ENCODE data around the gene CFAP299.
"Not testable (repeated sequence)": the region's sequence is repeated elsewhere in the genome, so short reads cannot be mapped to it uniquely, and the experiment has no call there.

The CFAP299 gene

DNA sequence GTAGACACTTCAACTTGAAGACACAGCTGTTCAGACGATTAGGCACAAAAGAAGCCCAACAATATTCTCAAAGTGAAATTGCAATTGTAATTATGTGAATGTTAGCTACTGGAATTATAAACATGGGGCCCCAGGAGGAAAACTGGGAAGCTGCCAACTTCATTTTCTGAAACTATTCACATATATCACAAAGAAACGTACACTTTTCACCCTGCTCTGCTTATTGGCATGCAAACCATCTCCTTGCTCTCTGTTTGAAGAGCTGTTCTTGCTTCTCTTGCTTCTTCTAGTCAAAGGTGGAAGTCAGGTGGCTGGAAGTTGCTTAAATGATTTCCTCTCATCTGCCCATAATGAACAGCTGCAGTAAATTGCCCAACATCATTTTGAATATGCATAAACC lies 320.1 kb downstream of the CFAP299 start:
- Histone ChIP-seq H3K36me3 (ENCODE audit: control insufficient read depth, insufficient read depth, low read length) (no peaks in the 10 kb centered on the region), H3K9me3 (ENCODE audit: control insufficient read depth, low read length) (no peaks in the 10 kb centered on the region), H3K27me3 (ENCODE audit: control insufficient read depth, insufficient read depth, low read length) (no peaks in the 10 kb centered on the region), H3K4me1 (ENCODE audit: control insufficient read depth, insufficient read depth, low read length) (no peaks in the 10 kb centered on the region), H3K9ac (ENCODE audit: low read length) (no peak overlapping the region), H3K4me3 (ENCODE audit: low read length) (no peak overlapping the region)

- H3K4me3 ChIP-seq (ENCODE audit: low read length); H3K9me3 ChIP-seq (ENCODE audit: control insufficient read depth, low read length); H3K36me3 ChIP-seq (ENCODE audit: control insufficient read depth, insufficient read depth, low read length); H3K4me1 ChIP-seq (ENCODE audit: control insufficient read depth, insufficient read depth, low read length); H3K9ac ChIP-seq (ENCODE audit: low read length); H3K27me3 ChIP-seq (ENCODE audit: control insufficient read depth, insufficient read depth, low read length): not testable (repeated sequence)
These were observed 334.6 kb downstream of the CFAP299 start for GRCh38 chr4:80670118-80670517.

DNA sequence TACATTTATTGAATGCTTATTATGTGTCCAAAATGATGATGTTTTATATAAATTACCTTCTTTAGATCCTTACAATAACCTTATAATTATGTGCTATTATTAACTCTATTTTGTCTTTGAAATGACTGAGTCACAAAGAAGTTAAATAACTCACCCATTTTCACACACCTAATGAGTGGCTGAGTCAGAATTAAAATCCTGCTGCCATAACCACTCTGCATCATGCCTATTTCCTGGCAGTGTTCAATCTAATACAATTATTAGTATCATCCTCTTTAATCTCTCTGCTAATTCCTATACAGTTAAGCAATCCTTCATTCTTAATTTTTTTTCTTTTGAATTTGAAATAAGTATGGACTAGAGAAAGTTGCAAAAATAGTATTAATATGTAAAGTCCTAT lies 342.9 kb downstream of the CFAP299 start:
- no peak overlapping the region for H3K4me3 ChIP-seq (ENCODE audit: low read length)
- no peak overlapping the region for H3K9ac ChIP-seq (ENCODE audit: low read length)
- H3K9me3 ChIP-seq (ENCODE audit: control insufficient read depth, low read length): no peaks in the 10 kb centered on the region
- H3K4me1 ChIP-seq (ENCODE audit: control insufficient read depth, insufficient read depth, low read length): no peaks in the 10 kb centered on the region
- no peaks in the 10 kb centered on the region for H3K36me3 ChIP-seq (ENCODE audit: control insufficient read depth, insufficient read depth, low read length)
- no peaks in the 10 kb centered on the region for H3K27me3 ChIP-seq (ENCODE audit: control insufficient read depth, insufficient read depth, low read length)

- Histone ChIP-seq H3K9ac (ENCODE audit: low read length) (no peak overlapping the region), H3K4me1 (ENCODE audit: control insufficient read depth, insufficient read depth, low read length) (no peaks in the 10 kb centered on the region), H3K9me3 (ENCODE audit: control insufficient read depth, low read length) (no peaks in the 10 kb centered on the region), H3K27me3 (ENCODE audit: control insufficient read depth, insufficient read depth, low read length) (no peaks in the 10 kb centered on the region), H3K4me3 (ENCODE audit: low read length) (no peak overlapping the region), H3K36me3 (ENCODE audit: control insufficient read depth, insufficient read depth, low read length) (no peaks in the 10 kb centered on the region)
These were observed 345.4 kb downstream of the CFAP299 start for GRCh38 chr4:80680934-80681333.

- Histone ChIP-seq H3K4me3 (ENCODE audit: low read length) (no peak overlapping the region), H3K36me3 (ENCODE audit: control insufficient read depth, insufficient read depth, low read length) (no peaks in the 10 kb centered on the region), H3K4me1 (ENCODE audit: control insufficient read depth, insufficient read depth, low read length) (no peaks in the 10 kb centered on the region), H3K27me3 (ENCODE audit: control insufficient read depth, insufficient read depth, low read length) (no peaks in the 10 kb centered on the region), H3K9ac (ENCODE audit: low read length) (no peak overlapping the region), H3K9me3 (ENCODE audit: control insufficient read depth, low read length) (no peaks in the 10 kb centered on the region)
These were observed 349.7 kb downstream of the CFAP299 start for GRCh38 chr4:80685214-80685613.

- not testable (repeated sequence) for H3K4me1 ChIP-seq (ENCODE audit: control insufficient read depth, insufficient read depth, low read length); H3K9ac ChIP-seq (ENCODE audit: low read length); H3K9me3 ChIP-seq (ENCODE audit: control insufficient read depth, low read length); H3K4me3 ChIP-seq (ENCODE audit: low read length); H3K27me3 ChIP-seq (ENCODE audit: control insufficient read depth, insufficient read depth, low read length); H3K36me3 ChIP-seq (ENCODE audit: control insufficient read depth, insufficient read depth, low read length)
These were observed 352.2 kb downstream of the CFAP299 start for GRCh38 chr4:80687736-80688135.

DNA sequence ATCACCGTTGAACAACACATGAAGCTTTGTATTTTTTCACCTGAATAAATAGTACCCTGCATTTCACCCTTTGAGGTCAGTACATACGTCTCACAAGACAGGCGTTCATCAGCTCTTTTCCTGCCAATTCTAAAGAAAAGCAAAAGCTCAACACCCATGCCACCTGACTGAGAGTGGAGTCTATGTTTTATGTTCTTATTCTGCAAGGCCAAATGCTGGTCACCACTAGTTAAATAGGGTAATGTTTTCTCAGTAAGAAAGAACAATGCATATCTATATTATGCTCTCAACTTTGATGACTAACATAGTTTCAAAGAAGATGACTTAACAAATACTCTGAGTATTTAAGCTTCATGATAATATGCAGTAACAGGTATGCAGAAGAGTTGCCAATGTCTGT lies 358.6 kb downstream of the CFAP299 start:
- H3K4me1 ChIP-seq (ENCODE audit: control insufficient read depth, insufficient read depth, low read length): no peaks in the 10 kb centered on the region
- no peak overlapping the region for H3K4me3 ChIP-seq (ENCODE audit: low read length)

GRCh38 chr4:80705311-80705710 lies 369.8 kb downstream of the CFAP299 start:
- Histone ChIP-seq H3K27me3 (ENCODE audit: control insufficient read depth, insufficient read depth, low read length) (no peaks in the 10 kb centered on the region), H3K4me1 (ENCODE audit: control insufficient read depth, insufficient read depth, low read length) (no peaks in the 10 kb centered on the region), H3K9ac (ENCODE audit: low read length) (no peak overlapping the region), H3K9me3 (ENCODE audit: control insufficient read depth, low read length) (no peaks in the 10 kb centered on the region), H3K4me3 (ENCODE audit: low read length) (no peak overlapping the region), H3K36me3 (ENCODE audit: control insufficient read depth, insufficient read depth, low read length) (no peaks in the 10 kb centered on the region)

More for the DNA sequence above, 358.6 kb downstream of the CFAP299 start:
- Histone ChIP-seq H3K27me3 (ENCODE audit: control insufficient read depth, insufficient read depth, low read length) (no peaks in the 10 kb centered on the region), H3K9ac (ENCODE audit: low read length) (no peak overlapping the region), H3K9me3 (ENCODE audit: control insufficient read depth, low read length) (no peaks in the 10 kb centered on the region), H3K36me3 (ENCODE audit: control insufficient read depth, insufficient read depth, low read length) (no peaks in the 10 kb centered on the region)

- H3K9me3 ChIP-seq (ENCODE audit: control insufficient read depth, low read length): no peaks in the 10 kb centered on the region
- H3K36me3 ChIP-seq (ENCODE audit: control insufficient read depth, insufficient read depth, low read length): no peaks in the 10 kb centered on the region
- H3K9ac ChIP-seq (ENCODE audit: low read length): no peak overlapping the region
- no peak overlapping the region for H3K4me3 ChIP-seq (ENCODE audit: low read length)
- H3K27me3 ChIP-seq (ENCODE audit: control insufficient read depth, insufficient read depth, low read length): no peaks in the 10 kb centered on the region
- H3K4me1 ChIP-seq (ENCODE audit: control insufficient read depth, insufficient read depth, low read length): no peaks in the 10 kb centered on the region
These were observed 373.7 kb downstream of the CFAP299 start for GRCh38 chr4:80709082-80709869.

DNA sequence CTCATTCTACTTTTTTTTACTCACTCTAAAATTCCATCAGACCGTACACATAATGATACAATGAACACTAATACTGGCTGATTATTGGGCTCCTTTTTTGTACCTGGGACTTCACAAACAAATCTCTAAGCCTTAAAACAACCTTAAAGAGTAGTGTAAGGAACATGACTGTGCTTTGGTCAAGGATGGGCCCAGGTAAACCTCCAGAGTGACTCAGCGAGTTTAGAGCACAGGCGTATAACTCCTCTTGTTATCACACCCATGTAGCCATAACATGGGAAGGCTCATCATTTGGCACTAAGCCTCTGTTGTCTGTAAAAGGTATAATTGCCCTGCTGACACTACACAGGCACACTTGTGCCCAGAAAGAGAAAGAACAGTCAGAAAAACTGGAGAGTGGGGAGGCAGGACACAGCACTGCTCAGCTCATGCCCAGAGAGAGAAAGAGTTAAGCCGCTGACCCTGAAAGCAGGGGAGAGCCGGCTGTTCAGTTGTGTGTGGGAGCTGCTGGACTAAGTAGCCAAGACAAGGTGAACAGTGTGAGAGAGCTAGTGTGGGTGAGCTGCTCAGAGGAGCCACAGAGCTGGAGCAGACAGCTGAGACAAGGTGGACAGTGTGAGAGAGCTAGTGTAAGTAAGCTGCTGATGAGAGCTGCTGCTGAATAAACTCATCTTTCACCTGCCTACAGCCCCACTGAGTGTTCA lies 375.4 kb downstream of the CFAP299 start:
- Histone ChIP-seq H3K9ac (ENCODE audit: low read length) (no peak overlapping the region), H3K9me3 (ENCODE audit: control insufficient read depth, low read length) (no peaks in the 10 kb centered on the region), H3K36me3 (ENCODE audit: control insufficient read depth, insufficient read depth, low read length) (no peaks in the 10 kb centered on the region), H3K4me1 (ENCODE audit: control insufficient read depth, insufficient read depth, low read length) (no peaks in the 10 kb centered on the region), H3K27me3 (ENCODE audit: control insufficient read depth, insufficient read depth, low read length) (no peaks in the 10 kb centered on the region), H3K4me3 (ENCODE audit: low read length) (no peak overlapping the region)

GRCh38 chr4:80711956-80712355 lies 376.4 kb downstream of the CFAP299 start:
- H3K9me3 ChIP-seq (ENCODE audit: control insufficient read depth, low read length): no peaks in the 10 kb centered on the region

DNA sequence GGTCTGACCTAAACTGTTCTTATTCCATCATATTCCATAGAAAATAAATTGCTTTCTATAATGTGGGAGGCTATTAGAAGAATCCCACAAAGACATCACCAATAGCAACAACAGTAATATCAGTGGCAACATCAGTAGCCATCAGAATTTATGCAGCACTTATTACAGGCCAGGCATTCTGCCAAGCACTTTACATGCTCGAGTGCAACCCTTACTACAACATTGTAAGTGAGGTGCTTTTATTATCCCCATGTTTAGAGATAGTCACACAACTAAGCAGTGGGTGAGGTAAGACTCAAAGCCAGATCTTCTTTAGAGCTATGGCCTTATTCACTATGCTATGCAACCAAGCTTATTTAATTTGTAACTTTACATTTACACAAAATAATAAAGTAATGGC lies 377.9 kb downstream of the CFAP299 start:
- H3K9ac ChIP-seq (ENCODE audit: low read length): no peak overlapping the region
- no peaks in the 10 kb centered on the region for H3K36me3 ChIP-seq (ENCODE audit: control insufficient read depth, insufficient read depth, low read length)
- no peaks in the 10 kb centered on the region for H3K9me3 ChIP-seq (ENCODE audit: control insufficient read depth, low read length)
- H3K4me3 ChIP-seq (ENCODE audit: low read length): no peak overlapping the region
- H3K4me1 ChIP-seq (ENCODE audit: control insufficient read depth, insufficient read depth, low read length): no peaks in the 10 kb centered on the region
- H3K27me3 ChIP-seq (ENCODE audit: control insufficient read depth, insufficient read depth, low read length): no peaks in the 10 kb centered on the region

More at GRCh38 chr4:80711956-80712355, 376.4 kb downstream of the CFAP299 start:
- no peaks in the 10 kb centered on the region for H3K27me3 ChIP-seq (ENCODE audit: control insufficient read depth, insufficient read depth, low read length)
- no peaks in the 10 kb centered on the region for H3K36me3 ChIP-seq (ENCODE audit: control insufficient read depth, insufficient read depth, low read length)
- no peak overlapping the region for H3K9ac ChIP-seq (ENCODE audit: low read length)
- H3K4me1 ChIP-seq (ENCODE audit: control insufficient read depth, insufficient read depth, low read length): no peaks in the 10 kb centered on the region
- no peak overlapping the region for H3K4me3 ChIP-seq (ENCODE audit: low read length)
